GM12878 (cell line): ENCODE data around the gene SRCIN1. TPM values are rescaled to one million over a fixed set of nuclear protein-coding genes. Genes with fewer than 3 reads are reported as not detected.

Source experiments
- ATAC-seq: fragments of 200-7000 bp; cut with Tn5 transposase; 3 replicates; pipeline ENCODE4 v1.9.1; 2020; ENCODE audit warnings: mild to moderate bottlenecking, moderate library complexity
- BruUV-seq: library from RNA; stranded (reverse); fragments of 400-500 nt; replicated peaks from 2 replicates; lab custom pipeline; 2021; lab: Mats Ljungman, UMichigan
- CTCF ChIA-PET: fragments of 300-600 bp; sonication (Branson Sonifier 250); formaldehyde crosslinking; extraction: SDS; loops from one replicate; lab custom pipeline; 2021; ENCODE audit warnings: inconsistent platforms; lab: Yijun Ruan, JAX
- POLR2A ChIA-PET: fragments of 350-600 bp; formaldehyde crosslinking; extraction: SDS; loops from one replicate; lab custom pipeline; 2021; ENCODE audit warnings: inconsistent platforms; lab: Charles Lee
- RAD21 ChIA-PET: fragments of 300-600 bp; sonication (Branson Sonifier 250); formaldehyde crosslinking; loops from one replicate; lab custom pipeline; 2023; ENCODE audit warnings: antibody characterized with exemption; ENCODE audit not compliant: unreplicated experiment; lab: Charles Lee
- SMC1A ChIA-PET: fragments of 300-600 bp; sonication (Branson Sonifier 250); formaldehyde crosslinking; loops from one replicate; lab custom pipeline; 2023; ENCODE audit not compliant: unreplicated experiment, uncharacterized antibody; lab: Charles Lee
- DNase-seq: peaks from one replicate; pipeline ENCODE4 v3.0.0-alpha.2; 2011; ENCODE audit warnings: low read depth, low spot score
- FAIRE-seq: peaks from 3 replicates; lab custom pipeline; 2011; peaks lifted over from hg19 to GRCh38; lab: Jason Lieb, UNC
- H2AFZ ChIP-seq: 2 replicates; pipeline ENCODE4 v1.6.0; 2011; ENCODE audit warnings: low read depth, low read length, control low read depth; ENCODE audit not compliant: control insufficient read depth
- H3K27ac ChIP-seq: 2 replicates; pipeline ENCODE4 v1.5.1; 2011; ENCODE audit warnings: control low read depth; ENCODE audit not compliant: control insufficient read depth, insufficient read depth
- H3K27me3 ChIP-seq, 2 experiments: replicated peaks in 1 of 2; 2 replicates each; pipeline versions ENCODE4 v1.6.0 to v1.6.1; 2011; ENCODE audit warnings: low read length in 1 of 2; ENCODE audit not compliant: control insufficient read depth in 2 of 2, insufficient read depth in 2 of 2
- H3K36me3 ChIP-seq, 2 experiments: 2 replicates each; pipeline ENCODE4 v1.5.1; 2011; ENCODE audit warnings: low read length in 1 of 2; ENCODE audit not compliant: control insufficient read depth in 2 of 2, insufficient read depth in 2 of 2
- H3K4me1 ChIP-seq: 2 replicates; pipeline ENCODE4 v1.6.1; 2011; ENCODE audit warnings: mild to moderate bottlenecking, low read length, moderate library complexity, mixed read lengths; ENCODE audit not compliant: control insufficient read depth, insufficient read depth
- H3K4me2 ChIP-seq: 2 replicates; pipeline ENCODE4 v1.6.0; 2011; ENCODE audit warnings: control low read depth; ENCODE audit not compliant: control insufficient read depth, insufficient read depth
- H3K4me3 ChIP-seq: fragments of 200-600 bp; sonication (generic); 2 replicates; pipeline ENCODE4 v1.5.1; 2016
- H3K79me2 ChIP-seq: 2 replicates; pipeline ENCODE4 v1.6.0; 2011; ENCODE audit warnings: low read length; ENCODE audit not compliant: control insufficient read depth, insufficient read depth
- H3K9ac ChIP-seq: 2 replicates; pipeline ENCODE4 v1.8.0; 2011; ENCODE audit warnings: low read length, control low read depth, mixed read lengths; ENCODE audit not compliant: control insufficient read depth, insufficient read depth
- H3K9me3 ChIP-seq: replicated peaks from 3 replicates; pipeline ENCODE4 v1.5.1; 2011; ENCODE audit warnings: mild to moderate bottlenecking, low read length; ENCODE audit not compliant: control insufficient read depth, insufficient read depth
- H4K20me1 ChIP-seq: 2 replicates; pipeline ENCODE4 v1.6.0; 2011; ENCODE audit not compliant: control insufficient read depth, insufficient read depth
- CBX5 ChIP-seq: sonication (generic); IDR thresholded peaks from 2 replicates; pipeline ENCODE4 v1.6.1; 2016; ENCODE audit warnings: low read depth, moderate library complexity, mild to moderate bottlenecking, inconsistent platforms
- DPF2 ChIP-seq: fragments of 450-650 bp; IDR thresholded peaks from 2 replicates; pipeline ENCODE4 v1.6.1; 2017; ENCODE audit warnings: mild to moderate bottlenecking
- EED ChIP-seq: sonication (generic); IDR thresholded peaks from 2 replicates; pipeline ENCODE4 v1.6.1; 2016; ENCODE audit warnings: antibody characterized with exemption, low read depth
- EGR1 ChIP-seq, 2 experiments: IDR thresholded peaks; 1 replicate in 1 of 2; 2 replicates in 1 of 2; pipeline ENCODE4 v1.6.1; 2011 to 2012; ENCODE audit warnings: low read depth in 2 of 2, low read length in 2 of 2, borderline replicate concordance in 1 of 2, mild to moderate bottlenecking in 1 of 2, moderate library complexity in 1 of 2
- HDAC2 ChIP-seq: fragments of 200-600 bp; sonication (generic); IDR thresholded peaks from 2 replicates; pipeline ENCODE4 v1.6.1; 2017
- PBX3 ChIP-seq: IDR thresholded peaks from 2 replicates; pipeline ENCODE4 v1.6.1; 2011; ENCODE audit warnings: mild to moderate bottlenecking, low read depth, low read length, moderate library complexity; ENCODE audit not compliant: insufficient replicate concordance
- PML ChIP-seq: IDR thresholded peaks from 2 replicates; pipeline ENCODE4 v1.6.1; 2012; ENCODE audit warnings: low read length, inconsistent platforms
- SREBF2 ChIP-seq: IDR thresholded peaks from 2 replicates; pipeline ENCODE4 v1.6.1; 2012; ENCODE audit warnings: mild to moderate bottlenecking, low read length
- WGBS: methylation state at CpG from one replicate; pipeline ENCODE4 v1.1.6; 2016; ENCODE audit warnings: low lambda C conversion rate; ENCODE audit not compliant: insufficient replicate concordance, insufficient coverage; ENCODE audit errors: missing lambda C conversion rate; 5-methylcytosine and 5-hydroxymethylcytosine counted together
- in situ Hi-C: fragments of 300-500 bp; cut with MboI; formaldehyde crosslinking; loops from 9 replicates; pipeline ENCODE4 v1.14.3; 2018; ENCODE audit warnings: mixed read lengths
- intact Hi-C: fragments of 100-400 bp; cut with micrococcal nuclease; formaldehyde crosslinking; loops from one replicate; pipeline ENCODE4 v1.14.2; 2022; ENCODE audit not compliant: unreplicated experiment
- polyA plus RNA-seq, 11 experiments: library from polyadenylated mRNA; depleted of rRNA in 4 of 11; unstranded in 6 of 11; stranded (reverse) in 5 of 11; fragments of >200 nt; fragmentation: Nextera tagmentation in 4 of 11; fragmentation: Illumina TruSeq in 1 of 11; extraction: Ambion mirVana in 4 of 11; extraction: Trizol in 1 of 11; gene quantifications; 1 replicate in 1 of 11; 2 replicates in 10 of 11; pipeline versions ENCODE4 v1.2.1 to v1.2.3, GENCODE V29; 2011 to 2016; ENCODE audit warnings: inconsistent platforms in 2 of 11, missing spikeins in 2 of 11, low read depth in 1 of 11
- total RNA-seq, 4 experiments: library from RNA; depleted of rRNA in 3 of 4; stranded (reverse); fragments of >200 nt in 3 of 4; fragmentation: Illumina TruSeq in 1 of 4; extraction: Trizol in 1 of 4; gene quantifications; 2 replicates each; pipeline versions ENCODE4 v1.2.1 to v1.2.3, GENCODE V29; 2013 to 2021
- TF ChIP-seq, protein P1 (sequence below): IDR thresholded peaks from 2 replicates; pipeline ENCODE4 v1.6.1; 2012; ENCODE audit warnings: low read depth, low read length, improper control_type of control experiment
- TF ChIP-seq, protein P2 (sequence below): fragments of 450-650 bp; IDR thresholded peaks from 2 replicates; pipeline ENCODE4 v1.6.1; 2016; ENCODE audit warnings: mild to moderate bottlenecking, moderate library complexity, borderline replicate concordance
- TF ChIP-seq, protein P3 (sequence below): IDR thresholded peaks from 2 replicates; pipeline ENCODE4 v1.6.1; 2011; ENCODE audit warnings: borderline replicate concordance, low read depth, mild to moderate bottlenecking, moderate library complexity, mixed read lengths, low read length; ENCODE audit not compliant: insufficient read depth; ENCODE audit errors: extremely low read length
- TF ChIP-seq, protein P4 (sequence below): fragments of 450-650 bp; IDR thresholded peaks from 2 replicates; pipeline ENCODE4 v1.6.1; 2017; ENCODE audit warnings: antibody characterized with exemption, mild to moderate bottlenecking, moderate library complexity

SRCIN1 gene
- total and polyA plus RNA-seq, 10 of the 15 experiments (the other 5 are each of a cell fraction or from before 2014, with no cell fraction given) = under 0.01 to 0.74 (median 0.20) TPM; not detected in 3

GRCh38 chr17:38584350-38584925, 21.3 kb downstream of the SRCIN1 start:
- 0 out of 2 replicates have a peak overlapping the region, but pooled peaks have one; percentile 23 for H3K4me2 ChIP-seq
- intact Hi-C loops = loop anchor here (1.0 to 10.0 kb wide), 4 partner anchors 26 to 160 kb away; partner anchors contain the start of gene ARHGAP23
- H4K20me1 ChIP-seq = no peaks in the 10 kb centered on the region
- H3K79me2 ChIP-seq = no peaks in the 10 kb centered on the region
- peak overlapping the region; percentile 12; the same call in 1 of the 2 replicates for H2AFZ ChIP-seq
- no peak overlapping the region for H3K27ac ChIP-seq
- no peak overlapping the region for H3K4me3 ChIP-seq
- BruUV-seq = no TSS peak
- 6% methylated on average over 19 of the region's 19 CpGs for WGBS
- FAIRE-seq (no peak), DNase-seq (no peak), ATAC-seq (peak; percentile 93)
- in situ Hi-C loops = loop anchor here (5.0 kb wide), 1 partner anchor 92 kb away; no protein-coding TSS in a partner anchor
- ChIA-PET CTCF (interaction anchor here (0.6 to 11.8 kb wide), 17 partner anchors 13 to 159 kb away, joined by 3 to 187 read pairs (median 4); partner anchors contain the start of gene SRCIN1), RAD21 (interaction anchor here (0.6 to 11.0 kb wide), 7 partner anchors 20 to 92 kb away, joined by 3 to 130 read pairs (median 4); no protein-coding TSS in a partner anchor), SMC1A (interaction anchor here (0.8 to 5.3 kb wide), 6 partner anchors 14 to 92 kb away, joined by 3 to 54 read pairs (median 4); no protein-coding TSS in a partner anchor), POLR2A (no interaction called here)
- no peak overlapping the region for H3K9ac ChIP-seq
- H3K4me1 ChIP-seq = peaks cover 8% of the 10 kb centered on the region
- peaks cover 0 to 4% of the 10 kb centered on the region in 2 experiments; a peak in 3 of 4 replicates for H3K27me3 ChIP-seq
- H3K9me3 ChIP-seq = no peaks in the 10 kb centered on the region
- no peaks in the 10 kb centered on the region for H3K36me3 ChIP-seq
- TF ChIP-seq EGR1 (IDR thresholded peaks at IDR 0.05; ENCODE audit: borderline replicate concordance in 1 of 2, low read depth in 2 of 2, low read length in 2 of 2) (no peak), DPF2 (no peak), PML (no peak), PBX3 (no peak), HDAC2 (no peak), SREBF2 (no peak), CBX5 (no peak), EED (no peak)
- TF ChIP-seq, protein P1, sequence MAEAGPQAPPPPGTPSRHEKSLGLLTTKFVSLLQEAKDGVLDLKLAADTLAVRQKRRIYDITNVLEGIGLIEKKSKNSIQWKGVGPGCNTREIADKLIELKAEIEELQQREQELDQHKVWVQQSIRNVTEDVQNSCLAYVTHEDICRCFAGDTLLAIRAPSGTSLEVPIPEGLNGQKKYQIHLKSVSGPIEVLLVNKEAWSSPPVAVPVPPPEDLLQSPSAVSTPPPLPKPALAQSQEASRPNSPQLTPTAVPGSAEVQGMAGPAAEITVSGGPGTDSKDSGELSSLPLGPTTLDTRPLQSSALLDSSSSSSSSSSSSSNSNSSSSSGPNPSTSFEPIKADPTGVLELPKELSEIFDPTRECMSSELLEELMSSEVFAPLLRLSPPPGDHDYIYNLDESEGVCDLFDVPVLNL = no peak
- TF ChIP-seq, protein P2, sequence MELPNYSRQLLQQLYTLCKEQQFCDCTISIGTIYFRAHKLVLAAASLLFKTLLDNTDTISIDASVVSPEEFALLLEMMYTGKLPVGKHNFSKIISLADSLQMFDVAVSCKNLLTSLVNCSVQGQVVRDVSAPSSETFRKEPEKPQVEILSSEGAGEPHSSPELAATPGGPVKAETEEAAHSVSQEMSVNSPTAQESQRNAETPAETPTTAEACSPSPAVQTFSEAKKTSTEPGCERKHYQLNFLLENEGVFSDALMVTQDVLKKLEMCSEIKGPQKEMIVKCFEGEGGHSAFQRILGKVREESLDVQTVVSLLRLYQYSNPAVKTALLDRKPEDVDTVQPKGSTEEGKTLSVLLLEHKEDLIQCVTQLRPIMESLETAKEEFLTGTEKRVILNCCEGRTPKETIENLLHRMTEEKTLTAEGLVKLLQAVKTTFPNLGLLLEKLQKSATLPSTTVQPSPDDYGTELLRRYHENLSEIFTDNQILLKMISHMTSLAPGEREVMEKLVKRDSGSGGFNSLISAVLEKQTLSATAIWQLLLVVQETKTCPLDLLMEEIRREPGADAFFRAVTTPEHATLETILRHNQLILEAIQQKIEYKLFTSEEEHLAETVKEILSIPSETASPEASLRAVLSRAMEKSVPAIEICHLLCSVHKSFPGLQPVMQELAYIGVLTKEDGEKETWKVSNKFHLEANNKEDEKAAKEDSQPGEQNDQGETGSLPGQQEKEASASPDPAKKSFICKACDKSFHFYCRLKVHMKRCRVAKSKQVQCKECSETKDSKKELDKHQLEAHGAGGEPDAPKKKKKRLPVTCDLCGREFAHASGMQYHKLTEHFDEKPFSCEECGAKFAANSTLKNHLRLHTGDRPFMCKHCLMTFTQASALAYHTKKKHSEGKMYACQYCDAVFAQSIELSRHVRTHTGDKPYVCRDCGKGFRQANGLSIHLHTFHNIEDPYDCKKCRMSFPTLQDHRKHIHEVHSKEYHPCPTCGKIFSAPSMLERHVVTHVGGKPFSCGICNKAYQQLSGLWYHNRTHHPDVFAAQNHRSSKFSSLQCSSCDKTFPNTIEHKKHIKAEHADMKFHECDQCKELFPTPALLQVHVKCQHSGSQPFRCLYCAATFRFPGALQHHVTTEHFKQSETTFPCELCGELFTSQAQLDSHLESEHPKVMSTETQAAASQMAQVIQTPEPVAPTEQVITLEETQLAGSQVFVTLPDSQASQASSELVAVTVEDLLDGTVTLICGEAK = no peak
- TF ChIP-seq, protein P3, sequence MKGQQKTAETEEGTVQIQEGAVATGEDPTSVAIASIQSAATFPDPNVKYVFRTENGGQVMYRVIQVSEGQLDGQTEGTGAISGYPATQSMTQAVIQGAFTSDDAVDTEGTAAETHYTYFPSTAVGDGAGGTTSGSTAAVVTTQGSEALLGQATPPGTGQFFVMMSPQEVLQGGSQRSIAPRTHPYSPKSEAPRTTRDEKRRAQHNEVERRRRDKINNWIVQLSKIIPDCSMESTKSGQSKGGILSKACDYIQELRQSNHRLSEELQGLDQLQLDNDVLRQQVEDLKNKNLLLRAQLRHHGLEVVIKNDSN = no peak
- TF ChIP-seq, protein P4, sequence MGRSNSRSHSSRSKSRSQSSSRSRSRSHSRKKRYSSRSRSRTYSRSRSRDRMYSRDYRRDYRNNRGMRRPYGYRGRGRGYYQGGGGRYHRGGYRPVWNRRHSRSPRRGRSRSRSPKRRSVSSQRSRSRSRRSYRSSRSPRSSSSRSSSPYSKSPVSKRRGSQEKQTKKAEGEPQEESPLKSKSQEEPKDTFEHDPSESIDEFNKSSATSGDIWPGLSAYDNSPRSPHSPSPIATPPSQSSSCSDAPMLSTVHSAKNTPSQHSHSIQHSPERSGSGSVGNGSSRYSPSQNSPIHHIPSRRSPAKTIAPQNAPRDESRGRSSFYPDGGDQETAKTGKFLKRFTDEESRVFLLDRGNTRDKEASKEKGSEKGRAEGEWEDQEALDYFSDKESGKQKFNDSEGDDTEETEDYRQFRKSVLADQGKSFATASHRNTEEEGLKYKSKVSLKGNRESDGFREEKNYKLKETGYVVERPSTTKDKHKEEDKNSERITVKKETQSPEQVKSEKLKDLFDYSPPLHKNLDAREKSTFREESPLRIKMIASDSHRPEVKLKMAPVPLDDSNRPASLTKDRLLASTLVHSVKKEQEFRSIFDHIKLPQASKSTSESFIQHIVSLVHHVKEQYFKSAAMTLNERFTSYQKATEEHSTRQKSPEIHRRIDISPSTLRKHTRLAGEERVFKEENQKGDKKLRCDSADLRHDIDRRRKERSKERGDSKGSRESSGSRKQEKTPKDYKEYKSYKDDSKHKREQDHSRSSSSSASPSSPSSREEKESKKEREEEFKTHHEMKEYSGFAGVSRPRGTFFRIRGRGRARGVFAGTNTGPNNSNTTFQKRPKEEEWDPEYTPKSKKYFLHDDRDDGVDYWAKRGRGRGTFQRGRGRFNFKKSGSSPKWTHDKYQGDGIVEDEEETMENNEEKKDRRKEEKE = no peak
